A549 treated with Mapracorat at 1 μM for 4 hours (cell line): Measurements from ENCODE around the gene DTWD1. TPM values are rescaled to one million over a fixed set of nuclear protein-coding genes. Genes with fewer than 3 reads are reported as not detected.

ENCODE experiments used
- total RNA-seq: library from RNA; stranded (reverse); fragments of 200-300 nt; extraction: Qiagen RNA extraction; gene quantifications from 5 replicates; pipeline ENCODE4 v1.2.3, GENCODE V29; 2022

Gene DTWD1, protein sequence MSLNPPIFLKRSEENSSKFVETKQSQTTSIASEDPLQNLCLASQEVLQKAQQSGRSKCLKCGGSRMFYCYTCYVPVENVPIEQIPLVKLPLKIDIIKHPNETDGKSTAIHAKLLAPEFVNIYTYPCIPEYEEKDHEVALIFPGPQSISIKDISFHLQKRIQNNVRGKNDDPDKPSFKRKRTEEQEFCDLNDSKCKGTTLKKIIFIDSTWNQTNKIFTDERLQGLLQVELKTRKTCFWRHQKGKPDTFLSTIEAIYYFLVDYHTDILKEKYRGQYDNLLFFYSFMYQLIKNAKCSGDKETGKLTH
- total RNA-seq = 15.2 to 18.9 TPM (median 17.3 TPM) in 5 replicates

DNA sequence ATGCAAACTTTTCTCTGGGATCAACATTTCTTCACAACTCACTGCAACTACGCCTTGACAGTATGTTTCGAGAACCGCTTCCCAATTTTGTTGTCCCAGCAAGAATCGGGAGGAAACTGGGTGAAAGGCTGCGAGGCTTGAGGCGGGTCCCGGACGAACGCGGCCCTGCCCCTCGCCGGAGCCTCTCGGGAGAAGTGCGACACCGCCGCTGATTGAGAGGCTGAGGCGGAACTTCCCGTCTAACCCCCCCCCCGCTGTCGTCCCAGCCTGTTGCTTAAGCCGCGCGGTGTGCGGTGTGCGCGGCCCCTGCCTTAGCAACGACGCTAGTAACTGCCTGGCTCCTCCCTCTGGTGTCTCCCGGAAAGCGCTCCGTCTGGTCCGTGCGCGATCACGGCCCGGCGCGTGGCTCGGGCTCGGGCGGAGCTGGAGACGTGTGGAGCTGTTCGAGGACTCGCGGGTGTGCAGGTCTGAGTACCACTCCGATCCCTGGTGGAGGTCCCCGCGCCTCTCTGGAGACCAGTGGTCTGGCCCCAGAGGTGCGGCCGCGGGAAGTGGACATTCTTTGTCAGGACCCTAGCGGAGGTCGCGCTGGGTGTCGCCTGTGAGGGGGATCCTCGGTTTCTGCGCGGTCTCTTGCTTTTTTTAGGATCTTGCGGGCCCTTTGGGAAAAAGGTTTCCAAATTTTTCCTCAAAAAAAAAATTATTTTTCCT lies at the start of gene DTWD1, which contains the start of gene FAM227B:
TSS of gene DTWD1 (plus strand) at position 391 of the 711 bp plus-strand sequence. CDS start 4,120 bp downstream, outside the sequence.
TSS of gene FAM227B (minus strand) at position 161 of the 711 bp plus-strand sequence. CDS start 5,647 bp downstream, outside the sequence.

Other genes starting within 250 kb of the DTWD1 start
- not detected in 5 replicates for gene FGF7, start 197.8 kb upstream of the DTWD1 start, total RNA-seq
- gene FAM227B, start 230 bp upstream of the DTWD1 start, total RNA-seq = 0.66 to 1.00 TPM (median 0.91 TPM) in 5 replicates